Stromal cell of bone marrow (primary cell): Measurements from ENCODE around the gene CFAP57.

Experiments
- DNase-seq: peaks from one replicate; pipeline ENCODE4 v3.0.0-alpha.2; 2012; ENCODE audit warnings: low read depth

The CFAP57 gene

DNA sequence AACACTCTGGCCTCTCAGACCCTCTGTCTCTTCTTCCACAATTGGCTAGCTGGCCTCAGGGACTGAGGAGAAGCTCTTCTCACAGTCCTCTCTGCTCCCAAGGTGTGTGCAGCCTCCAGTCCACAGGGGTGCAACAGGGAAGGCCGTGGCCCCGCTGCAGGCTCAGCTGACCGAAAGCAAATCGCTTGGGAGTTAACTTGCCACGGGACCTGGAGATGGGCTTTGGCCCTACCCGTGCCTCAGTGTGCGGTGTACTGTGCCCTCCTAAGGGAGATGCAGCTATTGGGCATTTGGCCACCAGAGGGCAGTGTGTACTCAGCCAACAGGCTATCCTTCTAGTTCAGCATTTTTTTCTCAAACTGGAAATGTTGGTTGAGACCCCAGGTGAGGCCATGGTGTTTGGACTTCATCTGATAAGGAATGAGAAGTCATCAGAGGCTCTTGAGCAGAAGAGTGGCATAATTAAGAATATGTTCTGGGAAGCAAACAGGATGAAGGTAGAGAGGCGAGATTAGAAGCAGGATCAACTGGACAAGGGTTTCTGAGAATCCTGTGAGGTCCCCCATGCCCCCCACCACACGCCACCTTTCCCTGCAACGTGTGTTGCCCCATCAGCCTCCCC lies 55.1 kb downstream of the CFAP57 start:
- no peak for DNase-seq

DNA sequence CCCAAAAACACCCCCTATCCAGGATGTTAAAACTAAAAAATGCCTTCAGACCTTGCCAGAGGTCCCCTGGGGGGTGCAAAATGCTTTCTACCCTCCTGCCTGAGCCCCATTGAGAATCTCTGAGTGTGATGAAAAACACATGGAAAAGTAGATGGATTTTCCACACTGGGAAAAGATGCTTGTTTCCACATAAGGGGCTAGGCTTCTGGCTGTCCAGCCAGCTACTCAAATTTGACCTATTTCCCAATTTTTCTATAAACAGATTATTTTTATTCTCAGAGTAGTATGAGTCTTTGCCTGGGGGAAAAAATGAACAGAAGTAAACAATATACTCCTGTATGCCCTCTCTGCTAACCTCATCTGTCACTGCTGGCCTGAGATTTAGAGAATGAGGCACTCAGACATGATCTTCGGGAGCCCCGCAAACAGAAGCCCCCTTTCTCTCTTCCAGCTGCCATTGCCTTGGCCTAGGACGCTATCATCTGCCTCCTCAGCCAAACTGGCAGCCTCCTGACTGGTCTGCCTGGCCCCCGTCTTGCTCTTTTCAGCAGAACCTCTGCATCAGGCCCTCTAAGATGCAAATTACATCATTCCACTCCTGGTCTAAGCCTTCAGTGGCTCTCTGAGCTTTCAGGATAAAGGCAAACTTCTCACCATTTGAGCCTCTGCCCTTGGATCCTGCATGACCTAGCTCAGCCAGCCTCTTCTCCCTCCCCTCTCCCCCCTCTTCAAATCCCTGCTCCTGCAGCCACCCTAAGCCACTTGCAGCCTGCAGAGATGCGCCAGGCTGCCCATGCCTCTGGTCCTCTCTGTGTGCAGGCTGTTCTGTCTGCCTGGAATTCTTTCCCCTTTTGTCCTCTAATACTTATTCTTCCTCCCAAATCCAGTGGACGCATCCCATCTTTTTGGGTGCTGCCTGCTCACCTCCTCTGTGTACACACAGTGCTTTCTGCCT lies 58.0 kb downstream of the CFAP57 start:
- no peak for DNase-seq

DNA sequence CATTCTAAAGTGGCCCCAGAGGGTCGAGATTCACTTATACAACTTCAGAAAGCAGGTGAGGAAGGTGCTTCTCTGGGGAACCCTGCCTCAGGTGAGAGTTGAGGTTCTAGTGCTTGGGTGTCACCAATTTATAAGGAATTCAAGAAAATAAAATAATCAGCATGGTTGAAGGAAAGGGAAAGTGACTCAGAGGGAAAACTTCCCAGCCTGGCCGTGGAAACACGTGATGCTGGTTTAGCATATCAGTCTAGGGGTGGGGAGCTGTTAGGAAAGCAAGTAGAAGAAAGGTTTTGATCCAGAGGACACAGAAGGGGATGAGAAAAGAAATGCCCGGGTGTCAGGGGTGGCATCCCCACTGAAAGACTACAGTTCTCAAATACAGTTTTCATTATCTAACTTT lies 59.9 kb downstream of the CFAP57 start:
- peak; percentile 64 for DNase-seq

DNA sequence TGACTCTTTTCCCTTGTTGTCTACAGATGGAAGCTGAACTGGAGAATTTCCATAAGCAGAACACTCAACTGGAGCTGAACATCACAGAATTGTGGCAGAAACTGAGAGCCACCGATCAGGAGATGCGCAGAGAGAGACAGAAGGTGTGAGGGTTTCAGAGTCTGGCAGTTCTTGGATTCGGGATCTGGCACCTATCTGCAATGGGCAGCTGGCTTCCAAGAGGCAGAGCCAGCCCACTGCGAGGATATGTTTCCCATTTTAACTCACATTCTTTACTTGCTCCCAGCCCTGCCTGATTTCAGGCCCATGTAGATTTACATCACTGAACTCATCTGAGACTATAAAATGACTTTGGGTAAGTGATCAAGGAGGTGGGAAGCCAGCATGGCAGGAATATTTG lies 60.4 kb downstream of the CFAP57 start:
- DNase-seq = no peak

DNA sequence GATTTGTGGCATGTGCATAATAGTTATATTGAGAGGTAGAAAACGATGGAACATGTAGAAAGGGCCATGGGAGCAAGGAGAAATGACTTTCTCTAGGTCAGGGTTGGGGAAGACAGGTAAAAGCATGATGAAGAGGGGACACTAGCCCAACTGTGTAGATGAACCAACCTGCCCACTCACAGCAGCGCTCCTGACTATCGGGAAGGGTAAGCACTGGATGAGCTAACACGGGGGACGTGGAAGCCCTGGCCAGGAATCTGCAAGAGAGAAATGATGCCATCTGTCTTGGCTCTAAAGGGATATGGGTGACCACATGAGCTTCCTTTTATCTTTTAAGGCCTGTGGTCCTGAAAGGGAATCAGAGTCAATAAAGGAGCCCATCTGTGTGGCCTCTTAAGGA lies 61.5 kb downstream of the CFAP57 start:
- no peak for DNase-seq

DNA sequence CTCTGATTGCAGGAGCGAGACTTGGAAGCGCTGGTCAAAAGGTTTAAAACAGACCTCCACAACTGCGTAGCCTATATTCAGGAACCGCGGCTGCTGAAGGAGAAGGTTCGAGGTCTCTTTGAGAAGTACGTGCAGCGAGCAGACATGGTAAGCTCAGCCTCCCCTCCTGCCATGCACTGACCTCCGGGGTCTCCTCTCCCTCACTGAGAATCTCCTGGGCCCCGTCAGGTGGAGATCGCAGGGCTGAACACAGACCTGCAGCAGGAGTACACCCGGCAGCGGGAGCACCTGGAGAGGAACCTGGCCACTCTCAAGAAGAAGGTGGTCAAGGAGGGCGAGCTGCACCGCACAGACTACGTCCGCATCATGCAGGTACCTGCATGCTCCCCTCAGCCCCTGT lies 62.1 kb downstream of the CFAP57 start:
- no peak for DNase-seq

DNA sequence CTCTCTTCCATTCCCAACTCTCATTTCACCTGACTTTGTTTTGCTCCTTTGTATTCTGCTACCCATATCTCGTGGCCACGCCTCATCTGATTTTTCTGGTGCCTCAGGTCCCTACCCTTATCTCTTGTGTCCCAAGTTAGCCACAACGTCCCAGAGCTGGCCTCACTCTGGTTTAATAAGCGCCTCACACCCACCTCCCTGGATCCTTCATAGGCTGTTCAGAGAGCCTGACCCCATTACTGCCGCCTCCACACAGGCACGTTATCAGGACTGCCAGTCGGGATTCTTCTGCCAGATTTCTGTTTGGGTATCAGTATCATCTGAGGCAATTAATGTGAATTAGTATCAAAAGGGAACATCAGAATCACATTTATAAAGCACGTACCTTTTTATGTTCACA lies 62.9 kb downstream of the CFAP57 start:
- DNase-seq = no peak

DNA sequence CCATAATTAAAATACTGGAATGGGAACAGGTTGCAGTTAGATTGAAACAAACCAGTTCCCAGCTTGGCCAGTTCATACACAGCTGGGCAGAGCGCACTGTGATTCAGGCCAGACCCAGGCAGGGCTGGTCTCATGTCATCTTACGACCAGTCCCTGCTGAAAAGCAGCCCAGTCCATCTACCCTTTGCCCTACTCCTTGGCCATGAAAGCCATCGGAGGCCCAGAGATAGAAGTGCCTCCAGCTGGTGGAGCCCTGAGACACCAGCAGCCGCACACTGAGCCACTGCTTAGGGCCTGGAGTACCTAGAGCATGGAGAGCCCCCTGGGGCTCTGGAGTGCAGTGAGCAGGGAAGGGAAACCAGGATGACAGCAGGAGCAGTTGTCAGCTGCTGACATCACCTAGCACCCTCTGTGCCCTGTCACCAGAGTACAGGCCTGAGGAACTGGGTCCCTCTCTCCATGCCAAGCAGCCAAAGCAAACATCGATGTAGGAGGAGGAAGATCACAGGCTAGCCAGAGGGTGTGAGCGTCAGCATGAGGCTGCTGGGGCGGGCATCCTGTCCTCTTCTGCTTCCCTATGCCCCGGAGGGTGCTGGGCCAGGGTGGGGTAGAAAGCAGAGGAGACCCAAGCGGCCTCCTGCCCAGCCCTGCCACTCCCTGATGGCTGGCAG lies 63.5 kb downstream of the CFAP57 start:
- no peak for DNase-seq

DNA sequence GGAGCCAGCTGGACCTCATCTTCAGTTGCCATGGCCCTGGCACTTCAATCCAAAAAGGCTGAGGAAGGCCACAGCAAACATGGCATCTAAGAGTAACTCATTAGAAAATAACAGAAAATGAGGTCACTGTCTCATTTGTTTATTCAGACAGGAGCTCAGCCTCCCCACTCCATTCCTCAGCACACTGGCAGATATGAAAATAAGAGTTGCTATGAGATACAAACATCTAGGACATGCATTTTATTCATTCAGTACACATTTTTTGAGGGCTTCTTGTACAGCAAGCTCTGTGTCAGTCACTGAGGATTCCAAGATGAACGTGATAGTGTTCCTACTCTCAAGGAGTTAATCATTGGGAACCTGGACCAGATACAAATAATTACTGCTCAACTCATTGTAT lies 65.0 kb downstream of the CFAP57 start:
- DNase-seq = no peak

DNA sequence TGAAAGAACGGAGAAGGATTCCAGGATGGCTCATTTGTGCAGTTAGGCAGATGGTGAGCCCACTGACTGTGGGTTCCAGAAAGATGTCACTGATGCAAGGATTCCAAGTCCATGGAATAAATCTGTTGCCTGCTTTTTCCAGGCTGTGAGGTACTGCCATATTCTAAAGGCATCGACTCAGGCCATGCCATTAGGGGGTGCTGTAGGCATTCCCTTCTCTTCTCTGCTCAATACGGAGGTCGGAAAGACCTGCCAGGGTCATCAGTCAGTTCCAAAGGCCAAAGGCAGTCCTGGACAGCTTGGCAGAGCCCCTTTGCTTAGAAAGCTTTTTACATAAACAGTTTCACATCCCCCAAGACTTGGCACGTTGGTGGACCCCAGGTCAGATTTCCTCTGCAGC lies 66.0 kb downstream of the CFAP57 start:
- peak; percentile 48 for DNase-seq

DNA sequence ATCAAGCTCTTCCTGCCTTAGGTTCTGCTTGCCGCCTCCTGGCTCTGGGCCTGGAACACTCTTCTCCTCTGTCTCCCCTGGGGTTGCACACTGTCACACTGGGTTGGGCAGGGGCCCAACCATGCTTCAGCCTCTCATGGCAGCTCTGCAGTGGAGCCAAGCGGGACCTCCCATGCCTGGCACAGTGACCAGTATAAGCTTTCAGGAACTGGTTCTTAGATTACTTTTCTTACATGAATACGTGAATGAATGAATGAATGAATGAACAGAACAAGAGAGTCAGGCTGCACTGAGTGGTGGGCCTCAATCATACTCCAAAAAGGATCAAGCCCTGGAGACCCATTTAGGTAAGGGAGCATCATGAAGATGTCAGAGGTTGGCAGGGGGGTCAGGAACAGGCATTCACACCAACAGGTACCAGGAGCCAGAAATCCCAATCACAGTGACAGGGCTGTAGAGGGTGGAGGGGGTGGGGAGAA lies 66.9 kb downstream of the CFAP57 start:
- no peak for DNase-seq

DNA sequence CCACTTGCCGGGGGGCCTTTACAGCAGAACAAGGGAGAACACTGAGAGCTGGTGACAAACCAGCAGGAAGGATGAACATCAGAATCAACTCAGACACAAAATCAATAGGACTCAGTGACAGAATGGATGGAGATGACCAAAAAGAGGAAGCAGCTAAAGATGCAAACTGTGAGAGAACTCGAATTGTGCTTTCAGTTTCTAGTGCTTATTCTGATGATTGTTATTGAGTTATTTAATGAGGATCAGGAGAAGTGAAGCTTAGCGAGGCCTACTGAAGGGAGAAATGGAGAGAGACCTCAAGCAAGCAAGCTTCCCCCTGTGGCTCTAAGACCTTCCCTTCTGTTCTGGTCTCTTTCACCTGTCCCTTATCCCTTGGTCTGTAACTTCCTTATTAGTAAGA lies 67.4 kb downstream of the CFAP57 start:
- DNase-seq = no peak

DNA sequence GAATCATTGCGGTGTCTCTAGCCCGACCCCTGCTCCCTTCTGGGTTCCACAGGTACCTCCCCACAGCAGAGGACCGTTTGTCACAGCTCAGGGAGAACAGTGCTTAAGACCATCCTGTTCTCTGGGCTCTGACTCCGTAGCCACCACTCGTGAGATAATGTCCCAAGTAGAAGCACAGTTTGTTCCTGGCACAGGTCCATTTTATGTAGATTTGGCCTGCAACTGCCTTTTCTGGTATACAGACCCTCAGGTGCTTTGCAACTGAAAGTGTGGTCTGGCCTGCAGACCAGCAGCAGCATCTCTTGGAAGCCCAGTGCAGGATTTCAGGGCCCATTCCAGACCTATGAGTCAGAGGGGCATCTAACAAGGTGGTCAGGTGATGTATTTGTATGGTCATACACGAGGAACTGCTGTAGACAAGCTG lies 69.3 kb downstream of the CFAP57 start:
- no peak for DNase-seq

DNA sequence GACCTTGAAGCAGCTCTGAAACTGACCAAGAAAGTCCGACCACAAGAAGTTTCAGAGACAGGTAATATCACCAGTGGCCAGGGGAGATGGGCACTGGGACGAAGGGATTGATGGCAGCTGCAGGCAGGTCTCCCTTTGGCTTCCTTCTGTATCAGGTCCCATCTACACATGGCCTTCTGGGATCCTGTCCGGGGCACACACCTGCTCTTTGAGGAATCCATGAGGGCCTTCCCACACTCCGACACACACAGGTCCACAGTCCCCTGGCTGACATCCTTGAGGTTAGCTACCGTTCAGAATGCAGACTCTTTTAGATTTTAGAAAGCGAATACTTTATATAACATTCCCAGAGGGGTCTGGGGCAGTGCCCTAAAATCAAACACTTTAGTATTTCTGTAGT lies 71.2 kb downstream of the CFAP57 start:
- no peak for DNase-seq

DNA sequence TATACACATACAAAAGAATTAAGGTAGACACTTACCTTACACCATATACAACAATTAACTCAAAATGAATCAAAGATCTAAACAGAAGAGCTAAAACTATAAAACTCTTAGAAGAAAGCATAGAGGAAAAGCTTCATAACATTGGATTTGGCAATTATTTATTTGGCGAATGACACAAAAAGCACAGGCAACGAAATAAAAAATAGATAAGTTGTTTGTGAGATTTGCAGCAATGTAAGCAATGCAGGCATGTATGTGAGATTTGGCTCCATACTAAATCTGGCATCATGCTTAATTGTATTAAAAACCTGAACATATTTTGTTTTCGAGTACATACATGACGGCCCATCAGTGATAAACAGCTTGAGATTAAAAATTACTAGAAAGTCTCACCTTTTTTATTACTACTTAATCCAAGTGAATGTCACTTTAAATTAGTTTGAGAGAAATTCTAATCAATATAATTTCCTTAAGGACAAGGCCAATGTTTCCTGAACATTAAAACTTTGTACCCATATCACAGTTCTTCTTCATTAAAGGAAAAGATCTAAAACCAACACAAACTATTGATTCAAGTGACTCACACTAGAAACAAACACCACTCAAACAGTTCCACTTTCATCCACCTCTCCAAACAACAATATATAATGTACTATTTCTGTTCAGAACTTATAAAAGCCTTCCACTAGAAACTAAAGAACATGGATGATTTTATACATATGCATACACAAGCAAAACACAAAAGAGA lies 74.5 kb downstream of the CFAP57 start:
- DNase-seq = no peak

DNA sequence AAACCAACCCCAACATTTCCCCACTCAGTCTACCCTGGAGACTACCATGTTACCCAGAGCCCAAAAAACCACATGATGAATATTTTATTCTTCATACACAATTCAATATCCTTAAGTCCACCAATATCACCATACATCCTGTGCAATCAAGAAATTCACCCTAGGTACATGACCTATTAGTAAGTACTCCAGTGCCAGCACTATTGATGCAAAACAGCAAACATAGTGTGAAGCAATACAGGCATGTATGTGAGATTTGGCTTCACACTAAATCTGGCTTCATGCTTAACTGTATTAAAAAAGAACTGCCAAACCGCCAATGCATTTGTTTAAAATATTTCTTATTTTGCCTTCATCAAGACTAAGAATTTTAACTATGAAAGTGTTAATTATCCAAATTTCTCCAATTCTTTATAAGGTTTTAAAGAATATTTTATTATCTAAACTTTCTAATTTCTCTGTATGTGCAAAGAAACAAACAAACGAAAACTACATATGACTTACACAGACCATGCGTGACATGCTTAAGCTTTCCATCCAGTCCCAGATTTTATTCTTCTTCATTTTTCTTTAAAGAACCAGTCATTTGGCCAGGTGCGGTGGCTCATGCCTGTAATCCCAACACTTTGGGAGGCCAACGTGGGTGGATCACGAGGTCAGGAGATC lies 75.3 kb downstream of the CFAP57 start:
- no peak for DNase-seq

DNA sequence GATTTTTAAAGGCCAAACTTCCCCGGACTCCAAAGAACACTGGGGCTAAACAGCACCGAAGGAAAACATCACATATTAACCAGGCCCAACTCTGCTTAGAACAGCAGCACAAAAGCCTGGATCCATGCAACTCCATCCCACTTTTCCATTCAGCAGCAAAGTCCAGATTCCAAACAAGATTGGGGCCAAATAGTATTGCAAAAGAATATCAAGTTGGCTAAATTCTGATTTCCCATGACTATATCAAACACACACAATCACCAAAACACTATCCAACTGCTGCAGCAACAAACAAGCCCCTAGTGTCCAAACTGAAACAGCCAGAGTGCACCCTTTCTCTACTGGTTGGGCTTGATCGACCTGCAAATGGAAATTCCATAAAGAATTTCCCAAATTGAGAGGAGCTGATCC lies 78.2 kb downstream of the CFAP57 start:
- DNase-seq = no peak

DNA sequence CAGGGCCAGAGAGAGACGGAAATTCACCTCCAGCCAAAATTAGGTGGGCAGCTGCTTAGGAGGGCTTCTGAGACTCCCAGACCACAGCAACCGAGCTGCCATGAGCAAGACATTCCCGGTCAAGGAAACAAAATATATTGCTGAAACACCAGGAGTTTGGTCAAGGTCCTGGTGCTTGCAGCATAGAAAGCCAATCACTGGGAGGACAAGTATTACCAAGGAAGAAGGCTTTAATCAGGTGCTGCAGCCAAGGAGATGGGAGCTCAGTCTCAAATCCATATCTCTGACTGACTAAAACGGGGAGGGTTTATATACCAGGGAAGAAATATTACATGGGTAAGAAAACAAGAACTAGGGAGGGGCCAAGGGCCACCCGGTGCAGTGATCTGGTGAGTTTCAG lies 78.9 kb downstream of the CFAP57 start:
- DNase-seq = no peak

DNA sequence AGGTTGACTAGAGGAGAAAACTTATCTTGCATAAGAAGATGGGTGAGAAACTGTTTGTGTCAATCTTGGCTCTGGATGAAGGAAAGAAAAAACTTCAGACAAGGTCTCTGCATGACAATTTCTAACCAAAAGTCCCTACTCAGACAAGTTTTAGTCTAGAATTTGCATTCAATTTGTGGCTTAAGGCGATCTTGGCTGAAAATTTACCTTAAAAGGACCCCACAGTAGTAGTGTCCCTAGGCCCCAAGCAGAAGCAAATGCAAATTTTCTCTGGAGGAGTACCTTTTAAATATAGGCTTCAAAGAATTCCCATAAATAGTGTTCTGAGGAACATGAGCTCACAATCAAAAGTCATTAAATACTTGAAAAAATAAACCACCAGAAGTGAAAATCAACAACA lies 80.1 kb downstream of the CFAP57 start:
- no peak for DNase-seq

DNA sequence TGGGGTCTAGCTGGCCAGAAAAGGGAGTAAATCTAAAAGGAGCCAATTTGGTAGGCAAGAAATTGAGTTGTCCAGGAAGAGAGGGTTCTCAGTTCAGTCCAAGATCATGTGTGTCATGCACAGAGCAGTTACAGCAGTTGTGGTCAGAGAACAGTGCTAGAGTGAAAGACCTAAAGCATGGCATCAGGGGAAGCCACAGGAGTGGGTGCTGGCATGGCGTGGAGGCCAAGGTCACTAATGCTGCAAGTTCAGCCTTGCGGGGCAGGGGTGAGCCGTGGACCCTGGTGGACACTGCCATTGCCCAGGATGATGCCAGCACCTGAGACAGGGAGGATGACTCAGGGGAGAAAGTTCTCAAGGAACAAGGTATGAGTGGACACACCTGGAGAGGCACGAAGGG lies 81.0 kb downstream of the CFAP57 start:
- DNase-seq = no peak

DNA sequence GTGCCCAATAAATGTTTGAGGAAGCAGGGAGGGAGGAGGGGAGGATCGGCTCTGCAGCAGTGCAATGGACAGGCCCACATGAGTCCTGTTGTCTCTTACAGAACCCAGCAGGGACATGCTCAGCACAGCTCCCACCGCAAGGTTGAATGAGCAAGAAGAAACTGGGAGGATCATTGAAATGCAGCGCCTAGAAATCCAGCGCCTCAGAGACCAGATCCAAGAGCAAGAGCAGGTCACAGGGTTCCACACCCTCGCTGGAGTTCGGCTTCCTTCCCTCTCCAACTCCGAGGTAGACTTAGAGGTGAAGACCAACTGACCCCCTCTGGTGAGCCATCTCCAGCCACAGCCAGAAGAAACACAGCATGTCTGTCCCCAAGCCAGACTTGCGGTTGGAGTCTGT lies 81.7 kb downstream of the CFAP57 start:
- DNase-seq = no peak
